ENCODE measurements around the gene MMP24.
"Not testable (repeated sequence)": the region's sequence is repeated elsewhere in the genome, so short reads cannot be mapped to it uniquely, and the experiment has no call there.

Gene MMP24

GRCh38 chr20:35226126-35226883 is at the start of gene MMP24:
TSS of gene MMP24 (plus strand) at chr20:35226690. CDS start at chr20:35226739, 49 bp downstream.
- peak within 1 kb of the TSS; percentile 54 to 62 for H3K4me3 Mint-ChIP-seq
- H3K27me3 Mint-ChIP-seq = peaks cover 46% of the 10 kb centered on the region
- no peaks in the 10 kb centered on the region for H3K9me3 Mint-ChIP-seq
- DNase-seq (no peak), ATAC-seq (peak; percentile 48)
- H3K27ac Mint-ChIP-seq = no peak within 1 kb of the TSS
- peaks cover 7% of the 10 kb centered on the region for H3K4me1 Mint-ChIP-seq

- Mint-ChIP-seq H3K9me3 (no peaks in the 10 kb centered on the region), H3K27me3 (no peaks in the 10 kb centered on the region), H3K4me3 (no peak overlapping the region), H3K27ac (no peak overlapping the region), H3K4me1 (no peaks in the 10 kb centered on the region)
- DNase-seq (no peak), ATAC-seq (no peak)
These were observed 46.9 kb upstream of the MMP24 start for GRCh38 chr20:35179292-35180212.

GRCh38 chr20:35180266-35180665 is 46.2 kb upstream of the MMP24 start:
- no peak overlapping the region for H3K27ac Mint-ChIP-seq
- no peak for ATAC-seq
- H3K4me3 Mint-ChIP-seq = no peak overlapping the region

GRCh38 chr20:35181731-35182130 is 44.8 kb upstream of the MMP24 start:
- Mint-ChIP-seq H3K27me3 (no peaks in the 10 kb centered on the region), H3K4me3 (no peak overlapping the region), H3K27ac (no peak overlapping the region), H3K9me3 (no peaks in the 10 kb centered on the region), H3K4me1 (no peaks in the 10 kb centered on the region)
- ATAC-seq = no peak
- DNase-seq = no peak

More at GRCh38 chr20:35180266-35180665, 46.2 kb upstream of the MMP24 start:
- Mint-ChIP-seq H3K9me3 (no peaks in the 10 kb centered on the region), H3K27me3 (no peaks in the 10 kb centered on the region), H3K4me1 (no peaks in the 10 kb centered on the region)
- no peak for DNase-seq

GRCh38 chr20:35186691-35187289 is 39.7 kb upstream of the MMP24 start:
- not testable (repeated sequence) for ATAC-seq, H3K9me3 Mint-ChIP-seq

GRCh38 chr20:35187584-35188190 is 38.8 kb upstream of the MMP24 start:
- no peaks in the 10 kb centered on the region for H3K4me1 Mint-ChIP-seq
- H3K9me3 Mint-ChIP-seq = no peaks in the 10 kb centered on the region
- peak overlapping the region in 1 of 2 donors; percentile 23 for H3K27ac Mint-ChIP-seq
- H3K4me3 Mint-ChIP-seq = no peak overlapping the region
- ATAC-seq = no peak
- no peaks in the 10 kb centered on the region for H3K27me3 Mint-ChIP-seq
- DNase-seq = no peak

More at GRCh38 chr20:35186691-35187289, 39.7 kb upstream of the MMP24 start:
- H3K4me1 Mint-ChIP-seq, H3K27ac Mint-ChIP-seq, DNase-seq, H3K27me3 Mint-ChIP-seq, H3K4me3 Mint-ChIP-seq: not testable (repeated sequence)

- not testable (repeated sequence) for H3K4me1 Mint-ChIP-seq, H3K4me3 Mint-ChIP-seq, DNase-seq, ATAC-seq, H3K27ac Mint-ChIP-seq, H3K27me3 Mint-ChIP-seq, H3K9me3 Mint-ChIP-seq
These were observed 37.3 kb upstream of the MMP24 start for GRCh38 chr20:35189223-35189622.

- no peaks in the 10 kb centered on the region for H3K27me3 Mint-ChIP-seq
These were observed 35.9 kb upstream of the MMP24 start for GRCh38 chr20:35190556-35190955.

GRCh38 chr20:35191419-35192117 is 34.9 kb upstream of the MMP24 start:
- ATAC-seq = no peak

More at GRCh38 chr20:35190556-35190955, 35.9 kb upstream of the MMP24 start:
- Mint-ChIP-seq H3K4me1 (no peaks in the 10 kb centered on the region), H3K9me3 (no peaks in the 10 kb centered on the region), H3K27ac (no peak overlapping the region), H3K4me3 (no peak overlapping the region)
- ATAC-seq (no peak), DNase-seq (no peak)

GRCh38 chr20:35192118-35192872 is 34.2 kb upstream of the MMP24 start:
- DNase-seq (no peak), ATAC-seq (no peak)
- H3K4me1 Mint-ChIP-seq = no peaks in the 10 kb centered on the region
- H3K9me3 Mint-ChIP-seq = peaks cover 7 to 10% of the 10 kb centered on the region in 2 donors
- H3K27ac Mint-ChIP-seq = no peak overlapping the region
- no peaks in the 10 kb centered on the region for H3K27me3 Mint-ChIP-seq
- no peak overlapping the region for H3K4me3 Mint-ChIP-seq

More at GRCh38 chr20:35191419-35192117, 34.9 kb upstream of the MMP24 start:
- no peaks in the 10 kb centered on the region for H3K4me1 Mint-ChIP-seq
- no peak for DNase-seq
- H3K4me3 Mint-ChIP-seq = no peak overlapping the region
- peaks cover 3% of the 10 kb centered on the region in 2 donors for H3K9me3 Mint-ChIP-seq
- H3K27ac Mint-ChIP-seq = no peak overlapping the region
- H3K27me3 Mint-ChIP-seq = no peaks in the 10 kb centered on the region

GRCh38 chr20:35193031-35193791 is 33.3 kb upstream of the MMP24 start:
- H3K27me3 Mint-ChIP-seq, DNase-seq, H3K4me3 Mint-ChIP-seq, H3K27ac Mint-ChIP-seq, ATAC-seq, H3K4me1 Mint-ChIP-seq: not testable (repeated sequence)
- peaks cover 7 to 12% of the 10 kb centered on the region in 2 donors for H3K9me3 Mint-ChIP-seq

GRCh38 chr20:35196313-35196712 is 30.2 kb upstream of the MMP24 start:
- ATAC-seq (no peak), DNase-seq (no peak)
- H3K9me3 Mint-ChIP-seq = peaks cover 7 to 12% of the 10 kb centered on the region in 2 donors
- no peak overlapping the region for H3K27ac Mint-ChIP-seq
- H3K27me3 Mint-ChIP-seq = no peaks in the 10 kb centered on the region
- H3K4me1 Mint-ChIP-seq = no peaks in the 10 kb centered on the region
- no peak overlapping the region for H3K4me3 Mint-ChIP-seq

- H3K4me3 Mint-ChIP-seq = no peak overlapping the region
- no peaks in the 10 kb centered on the region for H3K4me1 Mint-ChIP-seq
- no peak overlapping the region for H3K27ac Mint-ChIP-seq
- no peak for ATAC-seq
- DNase-seq = no peak
- H3K27me3 Mint-ChIP-seq = no peaks in the 10 kb centered on the region
- H3K9me3 Mint-ChIP-seq = peaks cover 7 to 20% of the 10 kb centered on the region in 2 donors
These were observed 26.8 kb upstream of the MMP24 start for GRCh38 chr20:35199740-35200139.

Measured in stimulated activated naive CD8-positive, alpha-beta T cell treated with anti-CD3 and anti-CD28 coated beads, Interleukin-15, amount 100 ng/mL, for 72 hours (primary cell).